Measurements from ENCODE around the gene ZSCAN21. TPM values are rescaled to one million over a fixed set of nuclear protein-coding genes. Genes with fewer than 3 reads are reported as not detected.

The ZSCAN21 gene
- polyA plus RNA-seq, 2 of the 4 experiments (the other 2 are of a cell fraction), result 9.1 to 18.3 TPM

GRCh38 chr7:100017875-100018274, 31.7 kb upstream of the ZSCAN21 start:
- no peak overlapping the region for H3K4me3 ChIP-seq
- POLR2A ChIA-PET, result no interaction called here
- no peak for ATAC-seq
- CTCF ChIA-PET, result interaction anchor here (0.8 to 21.2 kb wide), 3 partner anchors 25 to 105 kb away, joined by 3 to 155 read pairs (median 4); no protein-coding TSS in a partner anchor
- H3K4me2 ChIP-seq, result peak overlapping the region; percentile 100
- peaks cover 16% of the 10 kb centered on the region for H3K4me1 ChIP-seq
- DNase-seq (ENCODE audit: low read depth in 1 of 2, low spot score in 1 of 2), result no peak
- FAIRE-seq, result no peak
- WGBS (ENCODE audit: missing lambda C conversion rate), result 94% methylated on average over 5 of the region's 5 CpGs
- TF ChIP-seq MAZ (IDR thresholded peaks at IDR 0.05; ENCODE audit: borderline replicate concordance, low read depth, low read length), result no peak
- no peak for TF ChIP-seq E2F6 (IDR thresholded peaks at IDR 0.05; ENCODE audit: borderline replicate concordance, low read depth)
- TF ChIP-seq PBX3 (IDR thresholded peaks at IDR 0.05), result no peak
- no peak for TF ChIP-seq ZFP36 (IDR thresholded peaks at IDR 0.05; ENCODE audit: borderline replicate concordance, partially characterized antibody)
- TF ChIP-seq HES2 (IDR thresholded peaks at IDR 0.05), result no peak
- TF ChIP-seq RAD21 (conservative IDR thresholded peaks at IDR 0.05 in 1 of 2, IDR thresholded peaks at IDR 0.05 in 1 of 2), result no peak
- no peak for TF ChIP-seq CBX8 (IDR thresholded peaks at IDR 0.05)
- TF ChIP-seq MAFK (IDR thresholded peaks at IDR 0.05; ENCODE audit: partially characterized antibody), result no peak
- no peak for TF ChIP-seq ATOH8 (CRISPR knock-in tag; IDR thresholded peaks at IDR 0.05; ENCODE audit: low read depth)
- no peak for TF ChIP-seq TP53 (CRISPR knock-in tag; IDR thresholded peaks at IDR 0.05)
- TF ChIP-seq HEYL (CRISPR knock-in tag; IDR thresholded peaks at IDR 0.05), result no peak
- TF ChIP-seq HDAC2 (IDR thresholded peaks at IDR 0.05), result peak; percentile 77; the same call in 1 of the 2 replicates
- peak; percentile 75; the same call in 1 of the 2 replicates for TF ChIP-seq KDM1A (IDR thresholded peaks at IDR 0.05; ENCODE audit: low read depth)
- no peak for TF ChIP-seq ZSCAN20 (CRISPR knock-in tag; IDR thresholded peaks at IDR 0.05)
- no peaks in the 10 kb centered on the region for H3K9me3 ChIP-seq
- no peak overlapping the region for H3K27ac ChIP-seq

- FAIRE-seq (no peak), ATAC-seq (no peak), DNase-seq (ENCODE audit: low read depth in 1 of 2, low spot score in 1 of 2) (no peak)
- ChIA-PET CTCF (interaction anchor here (1.0 to 21.2 kb wide), 3 partner anchors 14 to 27 kb away, joined by 3 to 155 read pairs (median 5); no protein-coding TSS in a partner anchor), POLR2A (no interaction called here)
- no peak for TF ChIP-seq FOSB (CRISPR knock-in tag; IDR thresholded peaks at IDR 0.05)
- TF ChIP-seq RAD21 (conservative IDR thresholded peaks at IDR 0.05 in 1 of 2, IDR thresholded peaks at IDR 0.05 in 1 of 2), result no peak
- no peak for TF ChIP-seq MAFK (IDR thresholded peaks at IDR 0.05; ENCODE audit: partially characterized antibody)
- TF ChIP-seq HEYL (CRISPR knock-in tag; IDR thresholded peaks at IDR 0.05), result no peak
- TF ChIP-seq KDM1A (IDR thresholded peaks at IDR 0.05; ENCODE audit: low read depth), result no peak
- no peak for TF ChIP-seq CHD4 (IDR thresholded peaks at IDR 0.05; ENCODE audit: borderline replicate concordance)
- no peak for TF ChIP-seq JUN (IDR thresholded peaks at IDR 0.05)
- TF ChIP-seq HOXB5 (CRISPR knock-in tag; IDR thresholded peaks at IDR 0.05), result no peak
- TF ChIP-seq ZNF302 (CRISPR knock-in tag; IDR thresholded peaks at IDR 0.05), result no peak
- TF ChIP-seq NR3C1 (IDR thresholded peaks at IDR 0.05), result no peak
- TF ChIP-seq USF2 (IDR thresholded peaks at IDR 0.05), result no peak
- TF ChIP-seq HOXA7 (CRISPR knock-in tag; IDR thresholded peaks at IDR 0.05), result no peak
- no peak overlapping the region for H3K27ac ChIP-seq
- no peak overlapping the region for H3K4me3 ChIP-seq
- no peak overlapping the region for H3K4me2 ChIP-seq
- 93% methylated on average over 7 of the region's 7 CpGs for WGBS (ENCODE audit: missing lambda C conversion rate)
- H3K4me1 ChIP-seq, result peaks cover 16% of the 10 kb centered on the region
- no peaks in the 10 kb centered on the region for H3K9me3 ChIP-seq
These were observed 29.7 kb upstream of the ZSCAN21 start for GRCh38 chr7:100019908-100020307.
